ENCODE results near the gene BRAF.

GRCh38 chr7:140926021-140926817 lies 1.5 kb upstream of the BRAF start:
- TF ChIP-seq, protein P1, sequence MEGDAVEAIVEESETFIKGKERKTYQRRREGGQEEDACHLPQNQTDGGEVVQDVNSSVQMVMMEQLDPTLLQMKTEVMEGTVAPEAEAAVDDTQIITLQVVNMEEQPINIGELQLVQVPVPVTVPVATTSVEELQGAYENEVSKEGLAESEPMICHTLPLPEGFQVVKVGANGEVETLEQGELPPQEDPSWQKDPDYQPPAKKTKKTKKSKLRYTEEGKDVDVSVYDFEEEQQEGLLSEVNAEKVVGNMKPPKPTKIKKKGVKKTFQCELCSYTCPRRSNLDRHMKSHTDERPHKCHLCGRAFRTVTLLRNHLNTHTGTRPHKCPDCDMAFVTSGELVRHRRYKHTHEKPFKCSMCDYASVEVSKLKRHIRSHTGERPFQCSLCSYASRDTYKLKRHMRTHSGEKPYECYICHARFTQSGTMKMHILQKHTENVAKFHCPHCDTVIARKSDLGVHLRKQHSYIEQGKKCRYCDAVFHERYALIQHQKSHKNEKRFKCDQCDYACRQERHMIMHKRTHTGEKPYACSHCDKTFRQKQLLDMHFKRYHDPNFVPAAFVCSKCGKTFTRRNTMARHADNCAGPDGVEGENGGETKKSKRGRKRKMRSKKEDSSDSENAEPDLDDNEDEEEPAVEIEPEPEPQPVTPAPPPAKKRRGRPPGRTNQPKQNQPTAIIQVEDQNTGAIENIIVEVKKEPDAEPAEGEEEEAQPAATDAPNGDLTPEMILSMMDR (IDR thresholded peaks at IDR 0.05; ENCODE audit: insufficient read depth, low read length, poor library complexity, severe bottlenecking), result no peak
- no peak for TF ChIP-seq EZH2phosphoT487 (conservative IDR thresholded peaks at IDR 0.05; ENCODE audit: low read length)

Data from SU-DHL-6 (cell line).